Measurements from ENCODE around the gene MAN2A2. TPM values are rescaled to one million over a fixed set of nuclear protein-coding genes. Genes with fewer than 3 reads are reported as not detected.

The MAN2A2 gene
- total and polyA plus RNA-seq, 2 experiments from 2014 or later: 11.2 to 32.7 TPM

DNA sequence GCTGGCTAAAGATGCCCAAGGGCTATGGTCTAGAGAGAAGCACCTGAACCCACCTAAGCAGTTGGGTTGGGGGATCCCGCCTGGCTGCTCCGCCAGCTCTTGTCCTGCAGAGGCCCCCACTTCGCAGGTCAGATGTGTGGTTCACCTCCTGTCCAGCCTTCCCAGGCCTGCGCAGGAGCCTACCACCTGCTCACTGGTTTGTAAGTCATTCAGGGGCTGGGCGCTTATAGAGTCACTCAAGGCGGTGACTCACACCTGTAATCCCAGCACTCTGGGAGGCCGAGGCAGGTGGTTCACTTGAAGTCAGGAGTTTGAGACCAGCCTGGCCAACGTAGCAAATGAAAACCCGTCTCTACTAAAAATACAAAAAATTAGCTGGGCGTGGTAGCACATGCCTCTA lies 38.6 kb upstream of the MAN2A2 start:
- Histone ChIP-seq H3K79me2 (no peaks in the 10 kb centered on the region), H3K9me3 (ENCODE audit: low read depth) (no peaks in the 10 kb centered on the region), H3K9me2 (replicated peaks; ENCODE audit: insufficient read depth) (no peaks in the 10 kb centered on the region), H3K4me3 (no peak overlapping the region), H3K4me1 (ENCODE audit: insufficient read depth) (peaks cover 26% of the 10 kb centered on the region), H3K27ac (no peak overlapping the region), H3K4me2 (no peak overlapping the region), H3K36me3 (replicated peaks; ENCODE audit: insufficient read depth, low read depth) (no peaks in the 10 kb centered on the region), H4K20me1 (ENCODE audit: insufficient read depth, poor library complexity, severe bottlenecking) (no peaks in the 10 kb centered on the region), H2AFZ (no peak overlapping the region), H3K27me3 (no peaks in the 10 kb centered on the region)
- 88% methylated on average over 10 of the region's 10 CpGs for WGBS (ENCODE audit: low lambda C conversion rate, missing lambda C conversion rate)
- TF ChIP-seq, protein P1, sequence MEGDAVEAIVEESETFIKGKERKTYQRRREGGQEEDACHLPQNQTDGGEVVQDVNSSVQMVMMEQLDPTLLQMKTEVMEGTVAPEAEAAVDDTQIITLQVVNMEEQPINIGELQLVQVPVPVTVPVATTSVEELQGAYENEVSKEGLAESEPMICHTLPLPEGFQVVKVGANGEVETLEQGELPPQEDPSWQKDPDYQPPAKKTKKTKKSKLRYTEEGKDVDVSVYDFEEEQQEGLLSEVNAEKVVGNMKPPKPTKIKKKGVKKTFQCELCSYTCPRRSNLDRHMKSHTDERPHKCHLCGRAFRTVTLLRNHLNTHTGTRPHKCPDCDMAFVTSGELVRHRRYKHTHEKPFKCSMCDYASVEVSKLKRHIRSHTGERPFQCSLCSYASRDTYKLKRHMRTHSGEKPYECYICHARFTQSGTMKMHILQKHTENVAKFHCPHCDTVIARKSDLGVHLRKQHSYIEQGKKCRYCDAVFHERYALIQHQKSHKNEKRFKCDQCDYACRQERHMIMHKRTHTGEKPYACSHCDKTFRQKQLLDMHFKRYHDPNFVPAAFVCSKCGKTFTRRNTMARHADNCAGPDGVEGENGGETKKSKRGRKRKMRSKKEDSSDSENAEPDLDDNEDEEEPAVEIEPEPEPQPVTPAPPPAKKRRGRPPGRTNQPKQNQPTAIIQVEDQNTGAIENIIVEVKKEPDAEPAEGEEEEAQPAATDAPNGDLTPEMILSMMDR (IDR thresholded peaks at IDR 0.05; ENCODE audit: poor library complexity): no peak
- no peak for TF ChIP-seq EZH2 (IDR thresholded peaks at IDR 0.05; ENCODE audit: borderline replicate concordance)
- TF ChIP-seq EZH2phosphoT487 (IDR thresholded peaks at IDR 0.05; ENCODE audit: low read depth, severe bottlenecking, unreplicated experiment): no peak
- no peak for DNase-seq (ENCODE audit: low spot score)

DNA sequence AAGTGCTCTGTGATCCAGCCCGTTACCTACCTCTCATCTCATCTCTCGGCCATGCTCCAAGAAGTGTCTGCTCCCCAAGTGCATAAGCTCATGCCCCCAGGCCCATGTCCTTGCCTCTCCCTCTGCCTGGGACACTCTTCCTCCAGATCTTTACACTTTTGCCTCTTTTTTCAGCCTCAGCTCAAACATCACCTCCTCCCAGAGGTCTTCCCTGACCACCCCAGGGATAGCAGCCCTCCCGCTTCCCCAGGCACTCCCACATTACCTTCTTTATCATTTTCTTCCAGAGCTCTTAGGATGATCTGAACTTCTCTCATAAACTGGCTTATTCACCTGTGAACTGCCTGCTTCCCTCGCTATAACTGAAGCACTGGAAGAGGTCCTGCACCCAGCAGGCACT lies 37.4 kb upstream of the MAN2A2 start:
- H3K9me3 ChIP-seq (ENCODE audit: low read depth): no peaks in the 10 kb centered on the region
- no peaks in the 10 kb centered on the region for H3K27me3 ChIP-seq
- H2AFZ ChIP-seq: no peak overlapping the region
- H3K4me1 ChIP-seq (ENCODE audit: insufficient read depth): peaks cover 33% of the 10 kb centered on the region
- TF ChIP-seq, protein P1 (IDR thresholded peaks at IDR 0.05; ENCODE audit: poor library complexity): no peak
- TF ChIP-seq EZH2 (IDR thresholded peaks at IDR 0.05; ENCODE audit: borderline replicate concordance) (no peak), EZH2phosphoT487 (IDR thresholded peaks at IDR 0.05; ENCODE audit: low read depth, severe bottlenecking, unreplicated experiment) (no peak)
- no peak overlapping the region for H3K4me3 ChIP-seq
- 93% methylated on average over 4 of the region's 4 CpGs for WGBS (ENCODE audit: low lambda C conversion rate, missing lambda C conversion rate)
- no peaks in the 10 kb centered on the region for H3K36me3 ChIP-seq (replicated peaks; ENCODE audit: insufficient read depth, low read depth)
- H3K9me2 ChIP-seq (replicated peaks; ENCODE audit: insufficient read depth): no peaks in the 10 kb centered on the region
- no peaks in the 10 kb centered on the region for H4K20me1 ChIP-seq (ENCODE audit: insufficient read depth, poor library complexity, severe bottlenecking)
- H3K4me2 ChIP-seq: no peak overlapping the region
- H3K27ac ChIP-seq: no peak overlapping the region
- peaks cover 3% of the 10 kb centered on the region for H3K79me2 ChIP-seq
- DNase-seq (ENCODE audit: low spot score): no peak

DNA sequence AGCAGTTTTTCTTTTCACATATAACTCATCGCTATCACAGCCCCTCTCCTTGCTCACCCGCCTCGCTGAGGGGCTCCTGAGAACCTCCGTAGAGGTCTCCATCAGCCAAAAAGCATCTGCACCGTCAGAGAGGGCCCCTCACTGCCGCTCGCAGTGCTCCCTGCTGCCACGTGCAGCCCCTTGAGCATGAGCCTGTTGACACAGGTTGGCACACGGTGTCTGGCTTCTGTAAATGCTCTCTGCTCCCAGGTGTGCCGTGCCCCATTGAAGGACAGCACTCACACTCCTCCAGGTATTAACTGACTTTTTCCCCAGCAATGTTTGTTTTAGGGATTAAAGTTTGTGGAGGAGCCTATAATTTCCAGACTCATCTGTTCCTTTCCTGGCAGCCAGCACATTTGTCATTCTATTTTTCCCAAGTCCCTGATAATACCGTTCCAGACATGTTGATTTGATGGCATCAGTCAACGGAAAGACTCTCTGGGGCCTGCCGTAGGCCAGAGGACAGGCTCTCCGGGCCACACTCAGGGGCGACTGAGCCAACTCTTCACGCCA lies 36.9 kb upstream of the MAN2A2 start:
- WGBS (ENCODE audit: low lambda C conversion rate, missing lambda C conversion rate): 57% methylated on average over 16 of the region's 16 CpGs
- no peaks in the 10 kb centered on the region for H3K9me3 ChIP-seq (ENCODE audit: low read depth)
- H3K4me2 ChIP-seq: no peak overlapping the region
- TF ChIP-seq EZH2phosphoT487 (IDR thresholded peaks at IDR 0.05; ENCODE audit: low read depth, severe bottlenecking, unreplicated experiment): no peak
- no peak for TF ChIP-seq EZH2 (IDR thresholded peaks at IDR 0.05; ENCODE audit: borderline replicate concordance)
- TF ChIP-seq, protein P1 (IDR thresholded peaks at IDR 0.05; ENCODE audit: poor library complexity): no peak
- no peaks in the 10 kb centered on the region for H4K20me1 ChIP-seq (ENCODE audit: insufficient read depth, poor library complexity, severe bottlenecking)
- peaks cover 7% of the 10 kb centered on the region for H3K79me2 ChIP-seq
- H3K27ac ChIP-seq: no peak overlapping the region
- DNase-seq (ENCODE audit: low spot score): no peak
- no peaks in the 10 kb centered on the region for H3K36me3 ChIP-seq (replicated peaks; ENCODE audit: insufficient read depth, low read depth)
- peaks cover 34% of the 10 kb centered on the region for H3K4me1 ChIP-seq (ENCODE audit: insufficient read depth)
- H3K9me2 ChIP-seq (replicated peaks; ENCODE audit: insufficient read depth): no peaks in the 10 kb centered on the region
- H2AFZ ChIP-seq: no peak overlapping the region
- no peak overlapping the region for H3K4me3 ChIP-seq
- H3K27me3 ChIP-seq: no peaks in the 10 kb centered on the region

Measured in hepatocyte (in vitro differentiated cells).